Measurements from ENCODE around the gene EYS.

Gene EYS

GRCh38 chr6:64231928-64232327, 1475.1 kb downstream of the EYS start:
- FAIRE-seq = no peak

DNA sequence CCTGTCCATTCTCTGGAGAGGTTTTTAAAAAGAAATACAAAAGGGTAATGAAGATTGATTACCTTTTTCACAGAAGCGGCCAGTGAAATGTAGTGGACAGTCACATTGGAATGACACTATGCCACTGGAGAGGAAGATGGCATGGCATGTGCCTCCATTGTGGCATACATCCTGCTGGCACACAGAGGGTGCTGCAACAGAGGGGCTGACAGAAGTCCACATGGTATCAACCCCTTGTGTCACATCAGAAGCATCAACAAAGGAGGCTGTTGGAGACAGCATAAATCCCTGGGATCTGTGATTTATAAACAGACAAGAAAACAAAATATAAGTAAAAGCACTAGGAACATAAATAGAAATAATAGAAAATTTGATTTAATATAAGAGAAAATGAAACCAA, 1476.5 kb downstream of the EYS start:
- FAIRE-seq = no peak
- DNase-seq (ENCODE audit: extremely low spot score, insufficient read length, low read depth) = no peak

More at GRCh38 chr6:64231928-64232327, 1475.1 kb downstream of the EYS start:
- no peak for DNase-seq (ENCODE audit: extremely low spot score, insufficient read length, low read depth)

GRCh38 chr6:64227863-64228262, 1479.2 kb downstream of the EYS start:
- FAIRE-seq (no peak), DNase-seq (ENCODE audit: extremely low spot score, insufficient read length, low read depth) (no peak)

DNA sequence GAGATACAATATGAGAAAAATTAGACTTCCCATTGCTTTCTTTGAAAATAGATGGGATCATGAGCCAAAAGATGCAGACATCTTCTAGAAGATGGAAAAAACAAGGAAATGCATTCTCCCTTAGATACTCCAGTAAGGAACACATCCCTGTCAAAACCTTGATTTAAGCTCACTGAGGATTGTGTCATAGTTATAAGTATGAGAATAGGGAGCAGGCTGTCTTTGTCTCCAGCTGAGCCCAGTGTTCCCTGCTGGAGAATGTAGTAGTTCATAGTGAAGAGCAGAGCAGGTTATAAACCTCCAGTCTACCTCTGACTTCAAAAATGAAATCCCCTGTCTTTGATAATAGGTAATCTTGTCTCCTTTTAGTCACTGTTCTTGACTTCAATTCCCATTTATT, 1481.5 kb downstream of the EYS start:
- FAIRE-seq = no peak
- DNase-seq (ENCODE audit: extremely low spot score, insufficient read length, low read depth) = no peak

- no peak for FAIRE-seq
- DNase-seq (ENCODE audit: extremely low spot score, insufficient read length, low read depth) = no peak
Observed at GRCh38 chr6:64224819-64225218, 1482.2 kb downstream of the EYS start.

DNA sequence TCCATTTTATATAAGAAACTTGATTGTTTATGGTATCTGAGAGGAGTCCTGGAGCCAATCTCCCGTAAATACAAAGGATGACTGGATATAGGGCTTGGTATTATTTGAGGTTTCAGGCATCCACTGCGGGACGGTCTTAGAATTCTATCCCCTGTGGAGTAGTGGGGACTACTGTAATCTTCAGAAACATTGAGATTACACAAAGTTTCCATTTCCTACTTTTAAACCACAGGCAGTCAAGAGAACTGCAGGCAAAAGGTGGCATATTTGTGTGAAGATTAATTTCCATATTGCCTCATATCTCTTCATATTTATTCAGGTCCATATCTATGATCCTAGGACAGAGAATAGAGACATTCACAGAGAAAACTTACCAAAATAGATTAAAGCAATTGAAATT, 1485.2 kb downstream of the EYS start:
- FAIRE-seq (no peak), DNase-seq (ENCODE audit: extremely low spot score, insufficient read length, low read depth) (no peak)

- no peak for FAIRE-seq
- no peak for DNase-seq (ENCODE audit: extremely low spot score, insufficient read length, low read depth)
Observed at GRCh38 chr6:64220801-64221200, 1486.2 kb downstream of the EYS start.

- no peak for FAIRE-seq
- no peak for DNase-seq (ENCODE audit: extremely low spot score, insufficient read length, low read depth)
Observed at GRCh38 chr6:64217721-64218620, 1489.1 kb downstream of the EYS start.

GRCh38 chr6:64214373-64214772, 1492.7 kb downstream of the EYS start:
- no peak for DNase-seq (ENCODE audit: extremely low spot score, insufficient read length, low read depth)

GRCh38 chr6:64213697-64214096, 1493.3 kb downstream of the EYS start:
- no peak for FAIRE-seq

More at GRCh38 chr6:64214373-64214772, 1492.7 kb downstream of the EYS start:
- no peak for FAIRE-seq

GRCh38 chr6:64197246-64197645, 1509.8 kb downstream of the EYS start:
- DNase-seq (ENCODE audit: extremely low spot score, insufficient read length, low read depth) (no peak), FAIRE-seq (no peak)

More at GRCh38 chr6:64213697-64214096, 1493.3 kb downstream of the EYS start:
- DNase-seq (ENCODE audit: extremely low spot score, insufficient read length, low read depth) = no peak

- DNase-seq (ENCODE audit: extremely low spot score, insufficient read length, low read depth) (no peak), FAIRE-seq (no peak)
Observed at GRCh38 chr6:64186592-64186991, 1520.4 kb downstream of the EYS start.

DNA sequence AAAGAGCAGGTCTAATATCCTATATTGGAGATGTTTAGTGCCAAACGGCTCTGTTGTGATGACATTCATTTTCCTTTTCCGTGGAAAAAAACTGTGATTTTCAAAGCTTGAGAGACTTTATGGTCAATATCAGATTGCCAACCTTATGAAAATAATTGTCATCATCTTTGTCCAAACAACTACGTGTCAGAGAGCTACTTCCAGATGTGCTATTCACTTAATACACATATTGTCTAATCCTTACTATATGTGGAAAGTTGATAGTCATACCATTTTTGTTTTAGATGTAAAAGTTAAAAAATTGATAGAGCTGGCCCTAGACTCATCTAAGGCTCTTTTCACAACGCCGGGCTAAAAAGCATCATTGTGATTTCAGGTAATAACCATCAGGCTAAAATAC, 1521.4 kb downstream of the EYS start:
- no peak for FAIRE-seq

GRCh38 chr6:64175296-64175695, 1531.7 kb downstream of the EYS start:
- no peak for FAIRE-seq
- DNase-seq (ENCODE audit: extremely low spot score, insufficient read length, low read depth) = no peak

More for the DNA sequence above, 1521.4 kb downstream of the EYS start:
- DNase-seq (ENCODE audit: extremely low spot score, insufficient read length, low read depth) = no peak

GRCh38 chr6:64170316-64170715, 1536.7 kb downstream of the EYS start:
- FAIRE-seq (no peak), DNase-seq (ENCODE audit: extremely low spot score, insufficient read length, low read depth) (no peak)

DNA sequence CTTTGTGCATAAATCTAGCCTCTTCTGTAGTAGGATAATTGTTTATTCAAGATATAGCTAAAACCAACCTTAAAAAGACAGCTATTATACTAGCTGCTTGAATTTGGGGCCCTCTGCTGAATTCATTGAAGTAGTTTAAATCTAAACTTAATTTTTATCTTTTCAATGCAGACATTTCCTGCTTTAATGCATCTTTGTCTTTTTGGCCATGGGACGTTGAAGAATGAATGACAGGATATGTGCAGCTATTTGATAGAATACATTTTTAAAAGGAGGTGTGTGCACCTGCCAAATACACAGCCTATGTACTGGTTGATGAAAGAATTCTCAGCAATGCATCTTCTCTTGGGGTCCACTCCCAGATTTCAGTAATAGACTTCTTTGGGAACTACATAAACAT, 1546.5 kb downstream of the EYS start:
- FAIRE-seq (no peak), DNase-seq (ENCODE audit: extremely low spot score, insufficient read length, low read depth) (no peak)

GRCh38 chr6:64155063-64155462, 1552.0 kb downstream of the EYS start:
- FAIRE-seq (no peak), DNase-seq (ENCODE audit: extremely low spot score, insufficient read length, low read depth) (no peak)

- DNase-seq (ENCODE audit: extremely low spot score, insufficient read length, low read depth) (no peak), FAIRE-seq (no peak)
Observed at GRCh38 chr6:64146876-64147275, 1560.2 kb downstream of the EYS start.

- no peak for FAIRE-seq
- DNase-seq (ENCODE audit: extremely low spot score, insufficient read length, low read depth) = no peak
Observed at GRCh38 chr6:64146094-64146493, 1560.9 kb downstream of the EYS start.

DNA sequence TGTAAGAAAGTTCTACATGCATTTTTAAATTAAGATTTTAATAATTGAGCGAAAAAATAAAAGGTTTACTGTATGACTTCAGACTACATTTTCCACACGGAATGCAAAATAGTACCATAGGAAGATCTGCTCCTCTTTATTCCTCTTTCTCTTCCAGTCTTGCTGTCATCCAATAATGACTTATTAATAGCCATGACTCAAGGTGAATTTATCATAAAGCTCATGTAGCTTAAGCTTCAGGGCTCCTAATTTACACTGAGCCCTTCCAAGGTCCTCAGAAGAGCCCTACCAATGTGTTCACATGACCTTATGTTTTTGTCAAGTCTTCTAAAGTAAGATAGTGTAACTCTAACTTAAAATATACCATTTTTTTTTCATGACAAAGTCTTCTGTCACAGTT, 1561.4 kb downstream of the EYS start:
- DNase-seq (ENCODE audit: extremely low spot score, insufficient read length, low read depth) (no peak), FAIRE-seq (no peak)

GRCh38 chr6:64143101-64143500, 1563.9 kb downstream of the EYS start:
- DNase-seq (ENCODE audit: extremely low spot score, insufficient read length, low read depth) (no peak), FAIRE-seq (no peak)

DNA sequence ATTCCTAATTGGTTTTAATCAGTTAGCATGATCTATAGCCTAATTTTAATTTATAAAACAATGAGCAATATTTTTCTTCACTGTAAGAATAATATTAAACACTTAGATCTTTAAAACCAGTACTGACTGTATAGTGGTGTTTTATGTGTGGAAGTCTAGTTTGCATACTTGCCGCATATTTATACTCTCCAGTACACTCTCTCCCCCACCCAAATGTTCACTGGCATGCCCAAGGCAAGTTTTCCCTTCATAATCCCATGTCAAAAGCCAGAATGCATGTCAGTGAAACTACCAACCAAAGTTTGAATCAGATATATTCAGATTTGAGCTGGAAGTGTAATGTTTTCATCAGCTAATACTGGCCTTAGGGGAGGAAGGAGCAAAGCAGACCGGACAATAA, 1565.3 kb downstream of the EYS start:
- FAIRE-seq (no peak), DNase-seq (ENCODE audit: extremely low spot score, insufficient read length, low read depth) (no peak)

All from GM18507 (cell line).